Cardiac fibroblast (primary cell): Measurements from ENCODE around the gene WFIKKN2.
"Not testable (repeated sequence)": the region's sequence is repeated elsewhere in the genome, so short reads cannot be mapped to it uniquely, and the experiment has no call there.

ENCODE experiments used
- DNase-seq, 2 donors: peaks; one replicate each; pipeline versions ENCODE4 v3.0.0 to v3.0.0-alpha.2; 2010; ENCODE audit warnings: low read depth in 2 of 2
- H3K4me3 ChIP-seq, 2 donors: replicated peaks in 1 of 2; 1 replicate in 1 of 2; 2 replicates in 1 of 2; pipeline ENCODE4 v1.5.1; 2011; ENCODE audit warnings: low read depth in 2 of 2, low read length in 2 of 2, mild to moderate bottlenecking in 2 of 2, moderate library complexity in 1 of 2
- CTCF ChIP-seq: IDR thresholded peaks from one replicate; pipeline ENCODE4 v1.5.1; 2011; ENCODE audit warnings: low read depth, mild to moderate bottlenecking, low read length, inconsistent platforms

The WFIKKN2 gene

DNA sequence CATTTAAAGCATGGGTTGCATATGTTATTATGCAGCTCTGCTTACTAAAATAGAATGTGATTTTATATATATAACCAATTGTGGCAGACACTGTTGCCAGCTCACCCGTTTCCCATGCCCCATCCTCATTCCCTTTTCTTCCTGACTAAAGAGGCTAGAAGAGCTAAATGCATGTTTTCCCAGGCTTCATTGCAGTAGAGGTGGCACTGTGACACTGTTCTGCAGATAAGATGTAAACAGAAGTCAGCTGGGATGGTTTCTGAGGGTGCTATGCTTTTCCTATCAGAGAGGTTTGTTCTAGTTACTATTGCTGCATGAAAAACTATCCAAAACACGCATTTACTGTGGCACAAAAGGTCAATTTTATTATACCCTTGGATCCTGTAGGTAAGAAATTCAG, 36.5 kb downstream of the WFIKKN2 start:
- TF ChIP-seq CTCF: no peak
- no peak for DNase-seq
- H3K4me3 ChIP-seq: no peak overlapping the region

- H3K4me3 ChIP-seq: no peak overlapping the region
- DNase-seq: peak; percentile 67 to 75
- no peak for TF ChIP-seq CTCF
Measured at GRCh38 chr17:50872710-50873424, 37.5 kb downstream of the WFIKKN2 start.

DNA sequence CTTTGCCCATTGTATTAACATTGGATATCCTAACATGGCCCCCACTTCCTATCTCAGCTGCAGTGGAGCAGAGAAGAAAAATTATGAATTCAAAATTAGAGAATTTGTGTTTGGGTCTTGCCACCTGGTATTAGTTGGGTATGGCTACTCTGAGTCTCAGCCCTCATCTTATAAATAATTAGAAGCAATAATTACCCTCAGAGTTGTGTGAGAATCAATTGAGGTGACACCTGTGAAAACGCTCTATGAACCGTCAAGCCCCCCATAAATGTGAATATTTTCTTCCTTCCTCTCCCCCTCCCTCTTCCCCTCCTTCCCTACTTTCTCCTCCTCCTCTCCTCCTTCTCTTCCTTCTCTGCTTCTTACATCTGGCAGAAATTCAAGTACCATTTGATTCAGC, 39.7 kb downstream of the WFIKKN2 start:
- no peak for TF ChIP-seq CTCF
- H3K4me3 ChIP-seq: no peak overlapping the region
- no peak for DNase-seq

DNA sequence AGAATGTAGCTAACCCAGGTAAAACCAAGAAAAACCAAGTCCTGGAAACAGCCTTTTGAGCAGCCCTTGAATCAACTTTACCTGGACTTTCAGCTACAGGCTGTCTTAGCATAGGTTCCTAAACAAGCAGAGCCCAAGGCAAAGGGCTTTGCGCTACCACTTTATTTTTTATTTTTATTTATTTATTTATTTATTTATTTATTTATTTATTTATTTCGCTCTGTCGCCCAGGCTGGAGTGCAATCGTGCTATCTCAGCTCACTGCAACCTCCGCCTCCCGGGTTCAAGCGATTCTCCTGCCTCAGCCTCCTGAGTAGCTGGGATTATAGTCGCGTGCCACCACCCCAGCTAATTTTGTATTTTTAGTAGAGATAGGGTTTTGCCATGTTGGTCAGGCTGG, 41.7 kb downstream of the WFIKKN2 start:
- H3K4me3 ChIP-seq, DNase-seq: not testable (repeated sequence)

DNA sequence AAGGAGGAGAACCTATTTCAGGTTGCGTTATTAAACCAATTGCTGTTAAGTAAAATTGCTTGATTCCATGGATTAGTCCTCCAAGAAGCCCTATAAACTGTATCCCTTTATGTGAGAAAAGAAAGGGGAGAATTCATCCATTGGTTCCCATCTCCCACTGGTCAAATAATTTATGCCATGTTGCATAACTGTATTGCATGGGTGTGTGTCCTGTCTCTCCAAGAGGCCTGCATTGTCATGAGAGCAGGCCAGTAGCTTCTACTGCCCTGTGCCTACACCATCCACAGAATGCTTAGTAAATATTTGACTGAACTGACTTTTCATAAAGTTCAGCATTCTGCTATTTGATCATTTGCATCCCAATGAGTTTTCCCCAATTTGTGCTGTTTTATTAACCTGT, 42.5 kb downstream of the WFIKKN2 start:
- H3K4me3 ChIP-seq: no peak overlapping the region
- no peak for TF ChIP-seq CTCF
- no peak for DNase-seq

DNA sequence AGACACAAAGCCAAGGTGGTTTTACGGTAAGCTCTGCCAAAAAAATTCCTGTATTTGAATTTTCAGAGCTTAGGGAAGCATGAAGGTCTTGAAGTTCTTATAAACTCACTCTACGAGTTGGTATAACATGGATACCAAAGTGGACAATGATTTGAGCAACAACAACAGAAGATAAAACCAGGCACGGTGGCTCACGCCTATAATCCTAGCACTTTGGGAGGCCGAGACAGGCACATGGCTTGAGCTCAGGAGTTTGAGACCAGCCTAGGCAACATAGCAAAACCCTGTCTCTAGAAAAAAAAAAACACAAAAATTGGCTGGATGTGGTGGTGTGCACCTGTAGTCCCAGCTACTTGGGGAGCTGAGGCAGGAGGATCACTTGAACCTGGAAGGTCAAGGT, 43.7 kb downstream of the WFIKKN2 start:
- no peak for DNase-seq
- no peak for TF ChIP-seq CTCF
- no peak overlapping the region for H3K4me3 ChIP-seq

GRCh38 chr17:50881182-50881581, 45.8 kb downstream of the WFIKKN2 start:
- H3K4me3 ChIP-seq: no peak overlapping the region
- no peak for DNase-seq
- no peak for TF ChIP-seq CTCF
